Astrocyte of the spinal cord (primary cell): ENCODE data around the gene KCNE5.
"Not testable (repeated sequence)": the region's sequence is repeated elsewhere in the genome, so short reads cannot be mapped to it uniquely, and the experiment has no call there.

Source experiments
- DNase-seq: peaks from one replicate; pipeline ENCODE4 v3.0.0; 2011; ENCODE audit warnings: low read depth, low spot score
- H3K4me3 ChIP-seq: 2 replicates; pipeline ENCODE4 v1.5.1; 2011; ENCODE audit warnings: low read depth, mild to moderate bottlenecking, low read length, moderate library complexity
- CTCF ChIP-seq: IDR thresholded peaks from 2 replicates; pipeline ENCODE4 v1.5.1; 2012; ENCODE audit warnings: low read depth, mild to moderate bottlenecking, low read length, inconsistent platforms
- in situ Hi-C: cut with HindIII; loops from 2 replicates; pipeline ENCODE4 v1.10.0; 2017; ENCODE audit warnings: low sequenced_read_pairs

KCNE5 gene

DNA sequence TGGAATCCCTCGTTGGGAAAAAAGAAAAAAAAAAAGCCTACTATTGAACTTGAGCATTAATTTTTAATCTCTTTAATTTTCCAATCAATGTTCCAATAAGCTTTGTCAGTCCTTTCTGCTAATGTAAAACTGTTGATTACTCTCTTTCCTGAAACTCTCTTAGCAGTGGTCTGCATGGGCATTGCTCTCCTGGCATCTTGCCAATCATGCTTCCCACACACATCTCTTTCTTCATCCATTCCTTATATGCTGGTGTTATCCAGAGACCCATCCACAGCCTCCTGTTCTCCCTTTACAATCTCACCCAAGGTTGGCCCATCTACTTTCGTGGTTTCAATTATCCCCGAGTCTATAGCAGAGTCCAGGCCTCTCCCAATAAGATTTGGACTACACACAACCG lies 31.8 kb upstream of the KCNE5 start:
- TF ChIP-seq CTCF: no peak
- H3K4me3 ChIP-seq: no peak overlapping the region
- in situ Hi-C loops: no loop called here
- DNase-seq: no peak

DNA sequence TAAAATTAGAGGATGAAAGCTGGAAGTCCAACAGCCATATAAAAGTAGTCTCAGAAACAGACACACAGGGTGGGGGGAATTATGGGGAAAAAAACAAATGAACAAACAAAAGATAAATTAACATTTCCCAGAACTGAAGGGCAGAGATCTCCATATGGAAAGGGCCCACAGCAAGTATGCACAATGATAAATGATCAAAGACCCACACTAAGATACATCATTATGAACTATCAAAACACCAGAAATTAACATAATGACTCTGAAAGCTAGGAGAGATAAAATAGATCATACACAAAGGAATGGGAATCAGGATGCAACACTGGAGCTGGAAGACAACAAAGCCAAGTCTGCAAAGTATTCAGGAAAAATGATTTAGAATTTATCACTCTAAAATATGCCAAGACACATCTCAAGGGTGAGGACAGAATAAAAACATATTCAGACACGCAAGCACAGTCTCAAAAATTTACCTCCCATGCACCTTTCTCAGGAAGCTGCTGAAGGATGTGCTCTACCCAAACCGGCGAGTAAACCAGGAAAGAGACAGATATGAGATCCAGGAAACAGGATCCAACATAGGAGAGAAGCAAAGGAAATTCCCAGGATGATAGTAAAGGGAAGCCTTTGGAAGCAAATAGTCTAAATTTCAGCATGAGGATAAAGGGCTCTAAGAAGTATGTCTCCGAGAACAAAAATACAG lies 30.7 kb upstream of the KCNE5 start:
- no peak for DNase-seq
- no peak overlapping the region for H3K4me3 ChIP-seq
- in situ Hi-C loops: no loop called here
- TF ChIP-seq CTCF: no peak

- in situ Hi-C loops: no loop called here
- no peak for TF ChIP-seq CTCF
- DNase-seq: no peak
- no peak overlapping the region for H3K4me3 ChIP-seq
These were observed 29.6 kb upstream of the KCNE5 start for GRCh38 chrX:109654516-109655109.

DNA sequence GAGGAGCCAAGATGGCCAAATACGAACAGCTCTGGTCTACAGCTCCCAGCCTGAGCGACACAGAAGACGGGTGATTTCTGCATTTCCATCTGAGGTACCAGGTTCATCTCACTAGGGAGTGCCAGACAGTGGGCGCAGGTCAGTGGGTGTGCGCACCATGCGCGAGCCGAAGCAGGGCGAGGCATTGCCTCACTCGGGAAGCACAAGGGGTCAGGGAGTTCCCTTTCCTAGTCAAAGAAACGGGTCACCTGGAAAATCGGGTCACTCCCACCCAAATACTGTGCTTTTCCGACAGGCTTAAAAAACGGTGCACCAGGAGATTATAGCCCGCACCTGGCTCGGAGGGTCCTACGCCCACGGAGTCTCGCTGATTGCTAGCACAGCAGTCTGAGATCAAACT lies 19.7 kb upstream of the KCNE5 start:
- H3K4me3 ChIP-seq, in situ Hi-C loops, DNase-seq: not testable (repeated sequence)

GRCh38 chrX:109643687-109644086 lies 18.7 kb upstream of the KCNE5 start:
- in situ Hi-C loops: no loop called here
- H3K4me3 ChIP-seq: no peak overlapping the region
- no peak for DNase-seq
- no peak for TF ChIP-seq CTCF

DNA sequence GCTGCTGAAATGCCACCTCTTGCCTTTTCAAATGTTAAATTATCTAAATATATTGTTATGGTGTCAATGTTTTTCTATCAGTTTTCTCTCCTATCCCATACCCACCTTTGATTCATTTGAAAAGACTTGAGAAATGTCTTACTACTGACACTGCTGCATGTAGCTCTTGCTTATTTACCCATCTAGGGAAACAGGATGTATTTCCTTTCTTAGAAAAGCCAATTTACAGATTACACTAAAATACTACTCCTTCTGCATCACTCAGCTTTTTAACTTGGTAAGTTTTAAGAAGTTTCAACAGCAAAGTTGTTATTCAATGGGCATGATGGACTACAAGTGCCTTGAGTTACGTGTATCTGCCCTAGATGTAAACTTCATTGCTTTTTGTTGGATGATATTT lies 13.2 kb upstream of the KCNE5 start:
- TF ChIP-seq CTCF: no peak
- no peak for DNase-seq
- no peak overlapping the region for H3K4me3 ChIP-seq
- in situ Hi-C loops: no loop called here

DNA sequence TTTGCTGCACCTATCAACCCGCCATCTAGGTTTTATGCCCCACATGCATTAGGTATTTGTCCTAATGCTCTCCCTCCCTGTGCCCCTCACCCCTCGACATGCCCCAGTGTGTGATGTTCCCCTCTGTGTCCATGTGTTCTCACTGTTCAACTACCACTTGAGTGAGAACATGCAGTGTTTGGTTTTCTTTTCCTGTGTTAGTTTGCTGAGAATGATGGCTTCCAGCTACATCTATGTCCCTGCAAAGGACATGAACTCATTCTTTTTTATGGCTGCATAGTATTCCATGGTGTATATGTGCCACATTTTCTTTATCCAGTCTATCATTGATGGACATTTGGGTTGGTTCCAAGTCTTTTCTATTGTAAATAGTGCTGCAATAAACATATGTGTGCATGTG lies 12.5 kb upstream of the KCNE5 start:
- H3K4me3 ChIP-seq, DNase-seq, in situ Hi-C loops: not testable (repeated sequence)
